H1 (cell line): ENCODE measurements around the gene SLC27A6. TPM values are rescaled to one million over a fixed set of nuclear protein-coding genes. Genes with fewer than 3 reads are reported as not detected.

Experiments used
- CTCF ChIA-PET: fragments of 300-600 bp; sonication (Branson Sonifier 250); formaldehyde crosslinking; loops from one replicate; lab custom pipeline; 2021; ENCODE audit not compliant: partially characterized antibody; lab: Charles Lee
- POLR2A ChIA-PET: fragments of 300-600 bp; sonication (Branson Sonifier 250); formaldehyde crosslinking; loops from one replicate; lab custom pipeline; 2021; ENCODE audit warnings: inconsistent platforms; ENCODE audit not compliant: partially characterized antibody; lab: Charles Lee
- DNase-seq, 2 experiments: peaks; one replicate each; pipeline versions ENCODE4 v3.0.0 to v3.0.0-alpha.2; 2010 to 2022; ENCODE audit warnings: low spot score in 2 of 2, low read depth in 1 of 2, mixed read lengths in 1 of 2
- FAIRE-seq: peaks from 2 replicates; lab custom pipeline; 2011; peaks lifted over from hg19 to GRCh38; lab: Jason Lieb, UNC
- H2AFZ ChIP-seq: 2 replicates; pipeline ENCODE4 v1.8.1; 2012; ENCODE audit warnings: low read length, inconsistent platforms
- H2AK5ac ChIP-seq: 2 replicates; pipeline ENCODE4 v1.6.1; 2013; ENCODE audit warnings: low read depth, low read length
- H2BK120ac ChIP-seq: replicated peaks from 2 replicates; pipeline ENCODE3; 2013; ENCODE audit warnings: low read depth, low read length, inconsistent platforms
- H2BK12ac ChIP-seq: 2 replicates; pipeline ENCODE4 v1.6.1; 2013; ENCODE audit warnings: low read depth, low read length
- H2BK15ac ChIP-seq: 2 replicates; pipeline ENCODE4 v1.6.1; 2013; ENCODE audit warnings: low read length
- H2BK20ac ChIP-seq: 2 replicates; pipeline ENCODE4 v1.6.1; 2013; ENCODE audit warnings: low read length
- H2BK5ac ChIP-seq: 2 replicates; pipeline ENCODE4 v1.6.1; 2013; ENCODE audit warnings: low read depth, low read length
- H3K14ac ChIP-seq: 2 replicates; pipeline ENCODE4 v1.6.1; 2013; ENCODE audit warnings: inconsistent platforms; ENCODE audit not compliant: insufficient read length
- H3K18ac ChIP-seq: 2 replicates; pipeline ENCODE4 v1.6.1; 2013; ENCODE audit warnings: low read length; ENCODE audit errors: extremely low read depth
- H3K23ac ChIP-seq: 2 replicates; pipeline ENCODE4 v1.6.1; 2013; ENCODE audit warnings: inconsistent platforms; ENCODE audit not compliant: insufficient read length
- H3K23me2 ChIP-seq: 2 replicates; pipeline ENCODE4 v1.6.1; 2013; ENCODE audit warnings: low read depth, low read length
- H3K27ac ChIP-seq: 2 replicates; pipeline ENCODE4 v1.6.1; 2011; ENCODE audit warnings: low read depth, low read length, inconsistent platforms
- H3K27me3 ChIP-seq, 4 experiments: replicated peaks in 1 of 4; 1 replicate in 1 of 4; 2 replicates in 3 of 4; pipeline versions ENCODE4 v1.6.1 to v1.8.1; 2011 to 2013; ENCODE audit warnings: low read length in 3 of 4, mild to moderate bottlenecking in 3 of 4, inconsistent platforms in 2 of 4, mixed read lengths in 2 of 4, moderate library complexity in 1 of 4; ENCODE audit not compliant: control insufficient read depth in 3 of 4, insufficient read depth in 3 of 4; ENCODE audit errors: extremely low read depth in 1 of 4
- H3K36me3 ChIP-seq, 4 experiments: 2 replicates each; pipeline versions ENCODE4 v1.6.1 to v1.8.1; 2011 to 2013; ENCODE audit warnings: mild to moderate bottlenecking in 4 of 4, low read length in 3 of 4, moderate library complexity in 2 of 4, control low read depth in 1 of 4, inconsistent platforms in 1 of 4; ENCODE audit not compliant: insufficient read depth in 4 of 4, control insufficient read depth in 2 of 4
- H3K4ac ChIP-seq: replicated peaks from 2 replicates; pipeline ENCODE3; 2013; ENCODE audit warnings: low read length, low read depth, mixed read lengths, inconsistent platforms; ENCODE audit not compliant: insufficient read length
- H3K4me1 ChIP-seq, 4 experiments: replicated peaks in 1 of 4; 1 replicate in 1 of 4; 2 replicates in 3 of 4; pipeline versions ENCODE4 v1.6.1 to v1.8.1; 2011 to 2013; ENCODE audit warnings: low read length in 3 of 4, inconsistent platforms in 2 of 4, mixed read lengths in 1 of 4; ENCODE audit not compliant: insufficient read depth in 4 of 4, control insufficient read depth in 3 of 4
- H3K4me2 ChIP-seq, 2 experiments: 2 replicates each; pipeline versions ENCODE4 v1.6.1 to v1.8.1; 2011 to 2013; ENCODE audit warnings: low read depth in 2 of 2, low read length in 2 of 2, control low read depth in 1 of 2, inconsistent platforms in 1 of 2, mild to moderate bottlenecking in 1 of 2; ENCODE audit not compliant: insufficient read depth in 1 of 2
- H3K4me3 ChIP-seq, 4 experiments: fragments of 200-600, 300-600 bp in 1 of 4; sonication (generic), shearing (Covaris generic), sonication (Bioruptor Twin) in 1 of 4; 2 replicates each; pipeline versions ENCODE4 v1.5.1 to v1.8.1; 2011 to 2016; ENCODE audit warnings: low read length in 4 of 4, low read depth in 3 of 4, control low read depth in 2 of 4, inconsistent platforms in 2 of 4, mild to moderate bottlenecking in 2 of 4, mixed read lengths in 1 of 4, moderate library complexity in 1 of 4; ENCODE audit not compliant: insufficient read depth in 2 of 4; ENCODE audit errors: extremely low read depth in 1 of 4
- H3K56ac ChIP-seq: replicated peaks from 2 replicates; pipeline ENCODE3; 2013; ENCODE audit warnings: low read depth, mild to moderate bottlenecking, mixed read lengths, low read length, inconsistent platforms; ENCODE audit not compliant: insufficient read length
- H3K79me1 ChIP-seq: 2 replicates; pipeline ENCODE4 v1.6.1; 2013; ENCODE audit warnings: low read depth, low read length, control low read depth
- H3K79me2 ChIP-seq, 2 experiments: 2 replicates each; pipeline versions ENCODE4 v1.6.1 to v1.8.1; 2012 to 2013; ENCODE audit warnings: low read length in 2 of 2, mild to moderate bottlenecking in 2 of 2, inconsistent platforms in 1 of 2; ENCODE audit not compliant: insufficient read depth in 2 of 2, control insufficient read depth in 1 of 2
- H3K9ac ChIP-seq, 4 experiments: replicated peaks in 1 of 4; 1 replicate in 1 of 4; 2 replicates in 3 of 4; pipeline versions ENCODE4 v1.6.1 to v1.8.1; 2011 to 2013; ENCODE audit warnings: low read depth in 3 of 4, low read length in 3 of 4, control low read depth in 2 of 4, mild to moderate bottlenecking in 2 of 4, moderate library complexity in 2 of 4, inconsistent platforms in 1 of 4; ENCODE audit errors: extremely low read depth in 1 of 4
- H3K9me3 ChIP-seq, 2 experiments: 2 replicates each; pipeline versions ENCODE4 v1.6.1 to v1.8.1; 2012 to 2013; ENCODE audit warnings: mild to moderate bottlenecking in 2 of 2, moderate library complexity in 2 of 2, control low read depth in 1 of 2, inconsistent platforms in 1 of 2, low read depth in 1 of 2, low read length in 1 of 2, mixed read lengths in 1 of 2; ENCODE audit not compliant: insufficient read depth in 2 of 2
- H4K20me1 ChIP-seq, 2 experiments: replicated peaks in 1 of 2; 2 replicates each; pipeline versions ENCODE3 to v1.8.1; 2011 to 2013; ENCODE audit warnings: inconsistent platforms in 2 of 2, low read length in 2 of 2, mild to moderate bottlenecking in 1 of 2; ENCODE audit not compliant: insufficient read depth in 2 of 2, control insufficient read depth in 1 of 2
- H4K5ac ChIP-seq: 2 replicates; pipeline ENCODE4 v1.6.1; 2013; ENCODE audit warnings: low read length, low read depth, mixed read lengths, inconsistent platforms; ENCODE audit not compliant: insufficient read length
- H4K8ac ChIP-seq: 2 replicates; pipeline ENCODE4 v1.8.0; 2013; ENCODE audit warnings: mild to moderate bottlenecking, moderate library complexity, low read length, inconsistent platforms; ENCODE audit not compliant: insufficient read depth; ENCODE audit errors: extremely low read depth
- H4K91ac ChIP-seq: replicated peaks from 2 replicates; pipeline ENCODE3; 2013; ENCODE audit warnings: low read length, mixed read lengths, inconsistent platforms; ENCODE audit not compliant: insufficient read length
- ATF3 ChIP-seq: IDR thresholded peaks from 2 replicates; pipeline ENCODE4 v1.6.1; 2011; ENCODE audit warnings: low read depth, mild to moderate bottlenecking, low read length; ENCODE audit not compliant: insufficient read depth
- EP300 ChIP-seq, 2 experiments: IDR thresholded peaks; 1 replicate in 1 of 2; 2 replicates in 1 of 2; pipeline ENCODE4 v1.6.1; 2011 to 2012; ENCODE audit warnings: low read depth in 2 of 2, low read length in 2 of 2, mild to moderate bottlenecking in 2 of 2, borderline replicate concordance in 1 of 2, inconsistent platforms in 1 of 2, moderate library complexity in 1 of 2
- HDAC2 ChIP-seq, 2 experiments: fragments of 300-600 bp in 1 of 2; sonication (generic) in 1 of 2; IDR thresholded peaks; 2 replicates each; pipeline ENCODE4 v1.6.1; 2011 to 2012; ENCODE audit warnings: low read depth in 2 of 2, low read length in 2 of 2, mild to moderate bottlenecking in 2 of 2, moderate library complexity in 2 of 2, borderline replicate concordance in 1 of 2, inconsistent platforms in 1 of 2
- JUND ChIP-seq: IDR thresholded peaks from 2 replicates; pipeline ENCODE4 v1.6.1; 2011; ENCODE audit warnings: mild to moderate bottlenecking, improper control_type of control experiment, low read length
- SIRT6 ChIP-seq: IDR thresholded peaks from one replicate; pipeline ENCODE4 v1.7.1; 2012; ENCODE audit warnings: low read length, inconsistent platforms
- SIX5 ChIP-seq: IDR thresholded peaks from 2 replicates; pipeline ENCODE4 v1.6.1; 2011; ENCODE audit warnings: mild to moderate bottlenecking, low read depth, low read length
- TAF1 ChIP-seq: IDR thresholded peaks from 2 replicates; pipeline ENCODE4 v1.6.1; 2011; ENCODE audit warnings: mild to moderate bottlenecking, low read depth, low read length
- TBP ChIP-seq: IDR thresholded peaks from 2 replicates; pipeline ENCODE4 v1.6.1; 2011; ENCODE audit warnings: low read depth, low read length, improper control_type of control experiment
- WGBS, 2 experiments: shearing (Covaris generic) in 1 of 2; methylation state at CpG; one replicate each; pipeline versions ENCODE4 v1.1.6 to v1.1.7; 2013 to 2015; ENCODE audit warnings: low lambda C conversion rate in 2 of 2, mixed read lengths in 2 of 2, inconsistent platforms in 1 of 2, low coverage in 1 of 2, missing lambda C conversion rate in 1 of 2; ENCODE audit not compliant: insufficient replicate concordance in 2 of 2, insufficient coverage in 1 of 2, insufficient read length in 1 of 2; ENCODE audit errors: extremely low coverage in 1 of 2, missing lambda C conversion rate in 1 of 2; 5-methylcytosine and 5-hydroxymethylcytosine counted together
- polyA plus RNA-seq, 7 experiments: library from polyadenylated mRNA; depleted of rRNA in 3 of 7; stranded (reverse) in 5 of 7; unstranded in 2 of 7; fragments of >200 nt in 5 of 7; fragments of 200-250 nt in 2 of 7; gene quantifications; 1 replicate in 5 of 7; 2 replicates in 1 of 7; 4 replicates in 1 of 7; pipeline versions ENCODE4 v1.2.1 to v1.2.3, GENCODE V29; 2011 to 2013; ENCODE audit warnings: missing spikeins in 2 of 7, mixed read lengths in 2 of 7
- total RNA-seq: library from RNA; stranded (reverse); fragmentation: NEBNext Ultra II Directional; extraction: Animal tissue kit (Norgen Biotek cat#: 25700); gene quantifications from 2 replicates; pipeline ENCODE4 v1.2.1, GENCODE V29; 2021
- TF ChIP-seq, protein P1 (sequence below), 3 experiments: IDR thresholded peaks; 1 replicate in 2 of 3; 2 replicates in 1 of 3; pipeline versions ENCODE4 v1.5.1 to v1.6.1; 2011; ENCODE audit warnings: low read length in 3 of 3, mild to moderate bottlenecking in 3 of 3, inconsistent platforms in 2 of 3, low read depth in 1 of 3, moderate library complexity in 1 of 3; ENCODE audit not compliant: insufficient read depth in 1 of 3; ENCODE audit errors: control extremely low read depth in 1 of 3
- TF ChIP-seq, protein P2 (sequence below): IDR thresholded peaks from 2 replicates; pipeline ENCODE4 v1.6.1; 2012; ENCODE audit warnings: inconsistent platforms

The SLC27A6 gene
- total and polyA plus RNA-seq, 2 of the 8 experiments (the other 6 are each of a cell fraction or from before 2014, with no cell fraction given): 4.0 to 4.7 TPM

DNA sequence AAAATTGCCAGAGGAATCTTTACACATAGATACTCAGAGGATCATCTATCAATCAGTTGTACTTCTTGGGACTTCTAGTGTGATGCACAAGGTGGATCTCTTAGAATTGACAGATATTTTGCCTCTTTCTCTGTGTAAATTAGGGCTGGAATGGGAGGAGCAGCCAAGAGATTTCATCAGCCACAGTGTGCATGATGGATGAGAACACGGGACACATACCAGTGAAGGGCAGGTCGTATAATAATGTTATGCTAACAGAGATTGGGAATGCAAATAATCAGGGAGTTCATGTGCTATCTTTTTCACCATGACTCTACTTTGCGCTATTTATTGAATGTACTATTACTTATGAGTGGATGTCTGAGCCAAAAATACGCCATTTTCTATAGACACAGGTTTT, 86.0 kb downstream of the SLC27A6 start:
- Histone ChIP-seq H3K79me2 (no peaks in the 10 kb centered on the region), H3K79me1 (no peaks in the 10 kb centered on the region), H3K9me3 (no peaks in the 10 kb centered on the region), H3K27me3 (no peaks in the 10 kb centered on the region), H3K27ac (no peak overlapping the region), H4K8ac (no peak overlapping the region), H3K56ac (no peak overlapping the region), H3K4me1 (no peaks in the 10 kb centered on the region), H3K9ac (no peak overlapping the region), H2BK20ac (no peak overlapping the region), H2AFZ (no peak overlapping the region), H4K91ac (no peak overlapping the region), H2AK5ac (no peak overlapping the region), H3K4me3 (no peak overlapping the region), H3K14ac (no peak overlapping the region), H4K20me1 (no peaks in the 10 kb centered on the region), H3K4me2 (no peak overlapping the region), H3K23ac (no peak overlapping the region), H2BK120ac (no peak overlapping the region), H2BK12ac (no peak overlapping the region), H3K36me3 (no peaks in the 10 kb centered on the region), H4K5ac (no peak overlapping the region), H2BK15ac (no peak overlapping the region), H2BK5ac (no peak overlapping the region), H3K4ac (no peak overlapping the region), H3K18ac (no peak overlapping the region), H3K23me2 (no peaks in the 10 kb centered on the region)
- DNase-seq (no peak), FAIRE-seq (no peak)
- 81% methylated on average over 4 of the region's 4 CpGs; no CpG with 5 or more reads in 1 of the 2 experiments for WGBS, 2 experiments
- ChIA-PET CTCF (no interaction called here), POLR2A (interaction anchor here (1.6 kb wide), 1 partner anchor 43 kb away, joined by 4 read pairs; the partner anchor contains the start of gene ISOC1)
- TF ChIP-seq EP300 (IDR thresholded peaks at IDR 0.05; ENCODE audit: borderline replicate concordance in 1 of 2, low read depth in 2 of 2, low read length in 2 of 2) (no peak), JUND (no peak), SIRT6 (no peak), SIX5 (no peak), TAF1 (no peak), HDAC2 (IDR thresholded peaks at IDR 0.05; ENCODE audit: borderline replicate concordance in 1 of 2, low read depth in 2 of 2, low read length in 2 of 2) (no peak), TBP (no peak), ATF3 (no peak)
- TF ChIP-seq, protein P1, sequence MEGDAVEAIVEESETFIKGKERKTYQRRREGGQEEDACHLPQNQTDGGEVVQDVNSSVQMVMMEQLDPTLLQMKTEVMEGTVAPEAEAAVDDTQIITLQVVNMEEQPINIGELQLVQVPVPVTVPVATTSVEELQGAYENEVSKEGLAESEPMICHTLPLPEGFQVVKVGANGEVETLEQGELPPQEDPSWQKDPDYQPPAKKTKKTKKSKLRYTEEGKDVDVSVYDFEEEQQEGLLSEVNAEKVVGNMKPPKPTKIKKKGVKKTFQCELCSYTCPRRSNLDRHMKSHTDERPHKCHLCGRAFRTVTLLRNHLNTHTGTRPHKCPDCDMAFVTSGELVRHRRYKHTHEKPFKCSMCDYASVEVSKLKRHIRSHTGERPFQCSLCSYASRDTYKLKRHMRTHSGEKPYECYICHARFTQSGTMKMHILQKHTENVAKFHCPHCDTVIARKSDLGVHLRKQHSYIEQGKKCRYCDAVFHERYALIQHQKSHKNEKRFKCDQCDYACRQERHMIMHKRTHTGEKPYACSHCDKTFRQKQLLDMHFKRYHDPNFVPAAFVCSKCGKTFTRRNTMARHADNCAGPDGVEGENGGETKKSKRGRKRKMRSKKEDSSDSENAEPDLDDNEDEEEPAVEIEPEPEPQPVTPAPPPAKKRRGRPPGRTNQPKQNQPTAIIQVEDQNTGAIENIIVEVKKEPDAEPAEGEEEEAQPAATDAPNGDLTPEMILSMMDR (IDR thresholded peaks at IDR 0.05; ENCODE audit: control extremely low read depth in 1 of 3, insufficient read depth in 1 of 3, low read depth in 1 of 3, low read length in 3 of 3): no peak
- TF ChIP-seq, protein P2, sequence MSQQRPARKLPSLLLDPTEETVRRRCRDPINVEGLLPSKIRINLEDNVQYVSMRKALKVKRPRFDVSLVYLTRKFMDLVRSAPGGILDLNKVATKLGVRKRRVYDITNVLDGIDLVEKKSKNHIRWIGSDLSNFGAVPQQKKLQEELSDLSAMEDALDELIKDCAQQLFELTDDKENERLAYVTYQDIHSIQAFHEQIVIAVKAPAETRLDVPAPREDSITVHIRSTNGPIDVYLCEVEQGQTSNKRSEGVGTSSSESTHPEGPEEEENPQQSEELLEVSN: no peak
